GM19043 (cell line): ENCODE results near the gene COX6A1.

Source experiments
- ATAC-seq: cut with Tn5 transposase; IDR thresholded peaks from one replicate; pipeline ENCODE4 v1.9.1; 2021; ENCODE audit warnings: low read depth; ENCODE audit not compliant: unreplicated experiment

COX6A1 gene

GRCh38 chr12:120490325-120490724 is 52.4 kb downstream of the COX6A1 start:
- no peak for ATAC-seq
